KMS-11 (cell line): ENCODE measurements around the gene GSTO2.

Experiments
- H2AFZ ChIP-seq: fragments of 200-600 bp; sonication (generic); 2 replicates; pipeline ENCODE4 v1.6.1; 2016; ENCODE audit warnings: antibody characterized with exemption, mixed run types, low read depth
- H3K27ac ChIP-seq: fragments of 200-600 bp; sonication (generic); 2 replicates; pipeline ENCODE4 v1.6.1; 2016; ENCODE audit warnings: mild to moderate bottlenecking, mixed run types
- H3K27me3 ChIP-seq: fragments of 200-600 bp; sonication (generic); 2 replicates; pipeline ENCODE4 v1.6.1; 2017; ENCODE audit warnings: mild to moderate bottlenecking, low read depth, mixed run types, moderate library complexity; ENCODE audit not compliant: insufficient read depth
- H3K36me3 ChIP-seq: fragments of 200-600 bp; sonication (generic); 2 replicates; pipeline ENCODE4 v1.6.1; 2017; ENCODE audit warnings: mild to moderate bottlenecking, mixed run types; ENCODE audit not compliant: insufficient read depth
- H3K4me1 ChIP-seq: fragments of 200-600 bp; sonication (generic); 2 replicates; pipeline ENCODE4 v1.6.1; 2016; ENCODE audit warnings: mild to moderate bottlenecking, low read depth, mixed run types; ENCODE audit not compliant: poor library complexity, severe bottlenecking
- H3K4me2 ChIP-seq: fragments of 200-600 bp; sonication (generic); 2 replicates; pipeline ENCODE4 v1.7.0; 2016; ENCODE audit warnings: mild to moderate bottlenecking, mixed run types
- H3K4me3 ChIP-seq: fragments of 200-600 bp; sonication (generic); IDR thresholded peaks from 2 replicates; pipeline ENCODE4 v1.6.1; 2017; ENCODE audit warnings: low read depth, low read length, mixed read lengths; ENCODE audit not compliant: insufficient read depth
- H3K79me2 ChIP-seq: fragments of 200-600 bp; sonication (generic); 2 replicates; pipeline ENCODE4 v1.6.1; 2016; ENCODE audit warnings: low read depth, mixed run types; ENCODE audit not compliant: insufficient read depth
- H3K9ac ChIP-seq: fragments of 200-600 bp; sonication (generic); 2 replicates; pipeline ENCODE4 v1.6.1; 2016; ENCODE audit warnings: mild to moderate bottlenecking, mixed run types
- H4K20me1 ChIP-seq: fragments of 200-600 bp; sonication (generic); 2 replicates; pipeline ENCODE4 v1.6.1; 2016; ENCODE audit warnings: mild to moderate bottlenecking, mixed run types; ENCODE audit not compliant: insufficient read depth
- TF ChIP-seq, protein P1 (sequence below): fragments of 200-600 bp; sonication (generic); conservative IDR thresholded peaks from 2 replicates; pipeline ENCODE4 v1.6.1; 2017; ENCODE audit warnings: low read depth, mild to moderate bottlenecking, antibody characterized with exemption, low read length, moderate library complexity, mixed read lengths

The GSTO2 gene

DNA sequence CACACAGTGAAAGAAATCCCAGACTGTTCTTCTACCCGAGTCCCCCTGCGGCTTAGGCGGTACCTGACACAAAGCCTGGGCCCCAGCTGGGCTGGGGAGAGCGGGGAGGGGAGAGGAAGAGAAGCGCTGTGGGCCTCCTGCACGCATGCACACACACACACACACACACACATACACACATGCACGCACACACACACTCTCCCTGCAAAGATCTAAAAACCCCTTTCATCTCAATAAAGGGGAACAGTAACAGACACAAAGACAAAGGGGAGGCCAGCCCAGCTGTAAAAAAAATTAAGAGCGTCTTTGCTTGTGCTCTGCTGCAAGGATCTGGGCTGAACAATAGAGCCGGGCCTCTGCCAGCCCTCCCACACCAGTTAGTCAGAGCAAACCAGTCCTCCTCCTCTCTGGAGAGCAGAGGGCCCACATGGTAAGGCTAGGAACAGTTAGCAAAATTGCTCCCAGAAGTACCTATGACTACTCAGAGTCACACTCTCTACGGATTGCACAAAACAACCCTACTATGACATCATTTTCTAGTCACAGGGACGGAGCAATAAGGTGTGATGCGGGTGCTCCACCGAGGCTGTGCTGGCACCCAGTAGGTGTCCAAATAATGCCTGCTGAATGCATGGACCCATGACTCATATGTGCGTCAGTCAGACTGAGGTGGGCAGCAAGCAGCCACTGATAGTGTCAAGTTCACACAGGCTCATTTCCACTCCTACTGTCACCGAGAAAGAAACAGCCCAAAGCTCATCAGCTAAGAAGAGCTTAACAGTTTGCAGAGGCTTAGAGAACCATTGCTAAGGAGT, 60.1 kb downstream of the GSTO2 start:
- Histone ChIP-seq H3K27me3 (no peaks in the 10 kb centered on the region), H3K4me3 (no peak overlapping the region), H3K4me2 (no peak overlapping the region), H4K20me1 (no peaks in the 10 kb centered on the region), H3K27ac (no peak overlapping the region), H3K79me2 (no peaks in the 10 kb centered on the region), H3K36me3 (no peaks in the 10 kb centered on the region), H2AFZ (no peak overlapping the region), H3K4me1 (no peaks in the 10 kb centered on the region), H3K9ac (no peak overlapping the region)
- TF ChIP-seq, protein P1, sequence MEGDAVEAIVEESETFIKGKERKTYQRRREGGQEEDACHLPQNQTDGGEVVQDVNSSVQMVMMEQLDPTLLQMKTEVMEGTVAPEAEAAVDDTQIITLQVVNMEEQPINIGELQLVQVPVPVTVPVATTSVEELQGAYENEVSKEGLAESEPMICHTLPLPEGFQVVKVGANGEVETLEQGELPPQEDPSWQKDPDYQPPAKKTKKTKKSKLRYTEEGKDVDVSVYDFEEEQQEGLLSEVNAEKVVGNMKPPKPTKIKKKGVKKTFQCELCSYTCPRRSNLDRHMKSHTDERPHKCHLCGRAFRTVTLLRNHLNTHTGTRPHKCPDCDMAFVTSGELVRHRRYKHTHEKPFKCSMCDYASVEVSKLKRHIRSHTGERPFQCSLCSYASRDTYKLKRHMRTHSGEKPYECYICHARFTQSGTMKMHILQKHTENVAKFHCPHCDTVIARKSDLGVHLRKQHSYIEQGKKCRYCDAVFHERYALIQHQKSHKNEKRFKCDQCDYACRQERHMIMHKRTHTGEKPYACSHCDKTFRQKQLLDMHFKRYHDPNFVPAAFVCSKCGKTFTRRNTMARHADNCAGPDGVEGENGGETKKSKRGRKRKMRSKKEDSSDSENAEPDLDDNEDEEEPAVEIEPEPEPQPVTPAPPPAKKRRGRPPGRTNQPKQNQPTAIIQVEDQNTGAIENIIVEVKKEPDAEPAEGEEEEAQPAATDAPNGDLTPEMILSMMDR, result no peak

DNA sequence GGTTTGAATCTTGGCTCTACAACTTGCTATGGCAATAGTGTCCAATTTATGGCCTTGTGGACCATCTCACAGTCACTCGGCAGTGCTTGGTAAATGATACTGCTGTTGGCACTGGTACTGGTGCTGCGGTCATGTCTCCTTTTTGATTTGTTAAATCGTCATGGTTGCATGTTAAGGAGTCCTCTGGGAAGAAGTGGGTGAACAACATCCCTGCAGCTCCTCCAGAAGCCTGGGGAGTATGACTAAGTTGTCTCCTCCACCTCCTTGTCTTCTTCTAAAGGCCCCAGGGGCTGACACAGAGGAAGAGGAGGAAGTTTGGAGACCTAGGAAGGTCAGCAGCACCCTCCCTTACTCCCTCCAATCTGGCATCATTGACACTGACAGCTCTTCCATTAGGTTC, 60.8 kb downstream of the GSTO2 start:
- H3K79me2 ChIP-seq, result no peaks in the 10 kb centered on the region
- no peak overlapping the region for H3K9ac ChIP-seq
- H3K4me2 ChIP-seq, result no peak overlapping the region
- TF ChIP-seq, protein P1, result no peak
- H3K36me3 ChIP-seq, result no peaks in the 10 kb centered on the region
- no peak overlapping the region for H2AFZ ChIP-seq
- no peak overlapping the region for H3K27ac ChIP-seq
- H4K20me1 ChIP-seq, result no peaks in the 10 kb centered on the region
- no peaks in the 10 kb centered on the region for H3K27me3 ChIP-seq
- no peak overlapping the region for H3K4me3 ChIP-seq
- H3K4me1 ChIP-seq, result no peaks in the 10 kb centered on the region

DNA sequence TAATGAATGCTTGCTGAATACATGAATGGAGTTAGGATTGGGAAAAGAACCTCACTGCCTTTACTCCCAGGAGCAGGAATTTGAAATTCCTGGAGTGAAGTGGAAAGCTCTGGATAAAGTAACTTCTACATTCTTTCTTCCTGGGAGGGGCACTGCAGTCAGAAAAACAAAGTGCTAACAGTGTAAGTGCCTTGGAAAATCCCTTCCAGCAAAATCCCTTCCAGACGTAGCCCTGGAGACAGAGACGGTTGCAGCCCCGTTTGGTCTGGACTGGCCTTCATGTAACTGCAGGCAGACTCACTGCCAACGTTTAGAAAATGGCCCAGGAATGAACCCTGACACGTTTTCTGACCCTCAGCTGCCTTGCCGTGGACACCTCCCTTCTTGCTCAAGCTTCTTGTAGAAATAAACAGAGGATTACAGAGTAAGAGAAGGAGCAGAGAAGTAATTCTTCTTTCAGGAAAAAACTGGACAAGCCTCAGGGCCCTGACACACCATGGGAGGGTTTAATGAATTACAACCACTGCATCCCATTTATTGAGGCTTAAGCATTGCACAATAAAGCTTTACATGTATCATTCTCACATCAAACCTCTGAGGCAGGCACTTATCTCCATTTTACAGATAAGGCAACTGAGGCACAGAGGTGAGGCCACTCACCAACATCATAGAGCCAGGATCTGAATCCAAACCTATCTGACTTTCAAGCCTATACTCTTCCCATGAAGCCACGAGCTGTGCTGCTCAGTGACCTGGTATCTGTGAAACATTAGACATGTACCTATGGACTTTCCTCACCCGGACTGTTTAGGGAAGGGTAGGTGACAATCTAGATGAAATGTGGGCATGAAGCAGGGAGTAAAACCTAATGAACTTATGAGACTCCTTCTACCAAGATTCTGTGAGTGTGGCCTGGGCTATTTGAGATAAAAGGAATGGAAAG, 61.5 kb downstream of the GSTO2 start:
- Histone ChIP-seq H3K36me3 (no peaks in the 10 kb centered on the region), H2AFZ (no peak overlapping the region), H3K4me1 (no peaks in the 10 kb centered on the region), H3K9ac (no peak overlapping the region), H3K27me3 (no peaks in the 10 kb centered on the region), H3K4me2 (no peak overlapping the region), H3K4me3 (no peak overlapping the region), H3K27ac (no peak overlapping the region), H4K20me1 (no peaks in the 10 kb centered on the region), H3K79me2 (no peaks in the 10 kb centered on the region)
- TF ChIP-seq, protein P1, result no peak

DNA sequence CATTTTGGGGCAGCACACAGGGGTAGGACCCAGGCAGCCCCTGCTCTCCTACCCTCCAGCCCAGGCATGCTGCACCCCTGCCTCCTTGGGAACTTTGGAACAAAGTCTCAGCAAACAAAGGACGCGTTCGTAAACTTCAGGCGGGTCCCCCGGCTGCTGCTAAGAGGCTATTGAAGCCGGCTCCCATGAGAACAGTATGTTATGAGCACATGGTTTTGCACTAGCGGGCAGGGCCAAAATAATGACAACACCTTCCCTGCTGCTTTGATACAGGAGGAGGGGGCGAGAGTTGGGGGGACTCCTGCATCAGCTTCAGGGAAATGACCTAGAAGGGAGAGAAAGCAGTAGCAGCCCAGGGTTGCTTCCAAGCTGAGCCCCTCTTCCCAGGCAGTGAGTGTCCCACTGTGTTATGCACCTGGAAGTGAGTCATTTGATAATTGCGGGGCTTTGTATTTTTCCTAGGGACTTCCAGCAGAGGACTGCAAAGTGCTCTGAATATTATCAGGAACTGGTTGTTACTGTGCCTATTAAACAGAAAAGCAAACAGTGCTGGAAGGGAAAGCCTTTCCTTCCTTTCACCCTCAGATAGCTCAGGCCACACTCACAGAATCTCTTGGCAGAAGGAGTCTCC, 62.3 kb downstream of the GSTO2 start:
- Histone ChIP-seq H3K36me3 (no peaks in the 10 kb centered on the region), H3K4me1 (no peaks in the 10 kb centered on the region), H3K9ac (no peak overlapping the region), H3K79me2 (no peaks in the 10 kb centered on the region), H2AFZ (no peak overlapping the region), H4K20me1 (no peaks in the 10 kb centered on the region), H3K4me3 (no peak overlapping the region), H3K27me3 (no peaks in the 10 kb centered on the region), H3K4me2 (no peak overlapping the region), H3K27ac (no peak overlapping the region)
- TF ChIP-seq, protein P1, result no peak
